ENCODE results near the gene SBF2. TPM values are rescaled to one million over a fixed set of nuclear protein-coding genes. Genes with fewer than 3 reads are reported as not detected.

Gene SBF2
- total RNA-seq, 1 donor: 61.2 TPM

DNA sequence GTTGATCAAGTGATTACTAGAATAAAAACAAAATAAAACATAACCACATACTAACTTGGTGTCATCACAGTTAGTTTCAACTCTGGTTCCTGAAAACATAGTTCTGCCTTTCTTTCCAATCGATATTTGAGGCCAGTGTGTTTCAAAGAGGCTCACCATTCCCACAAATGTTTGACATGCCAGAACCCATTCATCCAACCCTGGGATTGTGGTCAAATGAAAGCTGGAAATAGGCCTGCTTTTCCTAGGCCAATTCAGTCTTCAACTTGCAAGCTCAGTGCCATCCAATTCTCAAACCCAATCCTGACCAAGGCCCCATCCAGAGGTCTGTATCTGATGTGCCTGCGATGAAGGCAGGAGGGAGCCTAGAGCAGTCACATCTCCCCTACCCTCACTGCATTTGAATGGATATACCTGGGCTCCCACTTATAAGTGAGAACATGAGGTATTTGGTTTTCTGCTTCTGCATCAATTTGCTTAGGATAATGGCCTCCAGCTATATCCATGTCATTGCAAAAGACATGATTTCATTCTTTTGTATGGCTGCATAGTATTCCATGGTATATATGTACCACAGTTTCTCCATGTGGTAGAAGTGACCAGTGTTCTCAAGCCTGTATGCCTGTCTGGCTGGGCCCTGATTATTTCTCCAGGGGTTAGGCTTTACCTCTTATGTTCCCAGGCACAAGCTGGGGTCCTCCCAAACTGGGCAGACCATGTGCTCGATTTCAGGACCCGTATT is 486.9 kb downstream of the SBF2 start:
- H3K27ac ChIP-seq (ENCODE audit: low read depth, low read length): no peak overlapping the region
- H3K4me2 ChIP-seq (ENCODE audit: insufficient read depth, low read length): no peak overlapping the region
- no peak for DNase-seq (ENCODE audit: insufficient read length, low spot score, missing footprints)
- no peaks in the 10 kb centered on the region for H3K9me3 ChIP-seq (ENCODE audit: low read depth, low read length)
- no peak overlapping the region for H3K4me3 ChIP-seq (ENCODE audit: insufficient read depth, low read length)
- no peak overlapping the region for H2AFZ ChIP-seq (ENCODE audit: low read length)
- H3K27me3 ChIP-seq (ENCODE audit: insufficient read depth, low read length): no peaks in the 10 kb centered on the region
- no peaks in the 10 kb centered on the region for H4K20me1 ChIP-seq (ENCODE audit: insufficient read depth, low read length)
- no peak for TF ChIP-seq CTCF (IDR thresholded peaks at IDR 0.05; ENCODE audit: extremely low read depth, low read depth, low read length)
- peaks cover 25% of the 10 kb centered on the region for H3K4me1 ChIP-seq (ENCODE audit: insufficient read depth, low read length)
- H3K36me3 ChIP-seq (ENCODE audit: insufficient read depth, low read length): peaks cover 19% of the 10 kb centered on the region
- H3K79me2 ChIP-seq (ENCODE audit: insufficient read depth, low read length): no peaks in the 10 kb centered on the region

DNA sequence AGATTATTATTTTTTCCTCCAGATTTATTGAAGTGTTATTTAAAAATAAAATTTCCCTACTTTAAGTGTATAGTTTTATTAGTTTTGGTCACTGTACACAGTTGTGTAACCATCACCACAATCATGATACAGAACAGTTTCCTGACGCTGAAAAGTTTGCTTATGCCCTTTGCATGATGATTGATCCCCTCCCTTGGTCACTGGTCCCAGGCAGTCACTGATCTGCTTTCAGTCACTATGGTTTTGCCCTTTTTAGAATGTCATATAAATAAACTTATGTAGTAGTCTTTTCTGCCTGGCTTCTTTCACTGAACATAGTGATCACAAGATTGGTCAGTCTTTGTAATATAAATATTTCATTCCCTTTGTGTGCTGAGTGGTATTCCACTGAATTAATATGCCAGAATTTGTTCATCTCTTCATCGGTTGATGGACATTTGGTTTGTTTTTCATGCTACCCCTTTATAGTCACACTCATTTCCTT is 489.6 kb downstream of the SBF2 start:
- Histone ChIP-seq H3K27me3 (ENCODE audit: insufficient read depth, low read length) (no peaks in the 10 kb centered on the region), H3K79me2 (ENCODE audit: insufficient read depth, low read length) (no peaks in the 10 kb centered on the region), H3K36me3 (ENCODE audit: insufficient read depth, low read length) (peaks cover 14% of the 10 kb centered on the region), H2AFZ (ENCODE audit: low read length) (no peak overlapping the region), H3K4me1 (ENCODE audit: insufficient read depth, low read length) (peaks cover 47% of the 10 kb centered on the region), H3K4me3 (ENCODE audit: insufficient read depth, low read length) (no peak overlapping the region), H4K20me1 (ENCODE audit: insufficient read depth, low read length) (no peaks in the 10 kb centered on the region), H3K9me3 (ENCODE audit: low read depth, low read length) (no peaks in the 10 kb centered on the region), H3K4me2 (ENCODE audit: insufficient read depth, low read length) (no peak overlapping the region), H3K27ac (ENCODE audit: low read depth, low read length) (peak overlapping the region; percentile 90)
- TF ChIP-seq CTCF (IDR thresholded peaks at IDR 0.05; ENCODE audit: extremely low read depth, low read depth, low read length): no peak
- DNase-seq (ENCODE audit: insufficient read length, low spot score, missing footprints): no peak

- peak overlapping the region; percentile 90 for H3K27ac ChIP-seq (ENCODE audit: low read depth, low read length)
- no peak overlapping the region for H3K4me3 ChIP-seq (ENCODE audit: insufficient read depth, low read length)
- peaks cover 49% of the 10 kb centered on the region for H3K4me1 ChIP-seq (ENCODE audit: insufficient read depth, low read length)
- no peak for TF ChIP-seq CTCF (IDR thresholded peaks at IDR 0.05; ENCODE audit: extremely low read depth, low read depth, low read length)
- no peak overlapping the region for H3K4me2 ChIP-seq (ENCODE audit: insufficient read depth, low read length)
- H2AFZ ChIP-seq (ENCODE audit: low read length): no peak overlapping the region
- no peaks in the 10 kb centered on the region for H4K20me1 ChIP-seq (ENCODE audit: insufficient read depth, low read length)
- H3K36me3 ChIP-seq (ENCODE audit: insufficient read depth, low read length): peaks cover 18% of the 10 kb centered on the region
- H3K27me3 ChIP-seq (ENCODE audit: insufficient read depth, low read length): no peaks in the 10 kb centered on the region
- DNase-seq (ENCODE audit: insufficient read length, low spot score, missing footprints): no peak
- no peaks in the 10 kb centered on the region for H3K9me3 ChIP-seq (ENCODE audit: low read depth, low read length)
- no peaks in the 10 kb centered on the region for H3K79me2 ChIP-seq (ENCODE audit: insufficient read depth, low read length)
Observed at GRCh38 chr11:9803685-9804418, 490.2 kb downstream of the SBF2 start.

DNA sequence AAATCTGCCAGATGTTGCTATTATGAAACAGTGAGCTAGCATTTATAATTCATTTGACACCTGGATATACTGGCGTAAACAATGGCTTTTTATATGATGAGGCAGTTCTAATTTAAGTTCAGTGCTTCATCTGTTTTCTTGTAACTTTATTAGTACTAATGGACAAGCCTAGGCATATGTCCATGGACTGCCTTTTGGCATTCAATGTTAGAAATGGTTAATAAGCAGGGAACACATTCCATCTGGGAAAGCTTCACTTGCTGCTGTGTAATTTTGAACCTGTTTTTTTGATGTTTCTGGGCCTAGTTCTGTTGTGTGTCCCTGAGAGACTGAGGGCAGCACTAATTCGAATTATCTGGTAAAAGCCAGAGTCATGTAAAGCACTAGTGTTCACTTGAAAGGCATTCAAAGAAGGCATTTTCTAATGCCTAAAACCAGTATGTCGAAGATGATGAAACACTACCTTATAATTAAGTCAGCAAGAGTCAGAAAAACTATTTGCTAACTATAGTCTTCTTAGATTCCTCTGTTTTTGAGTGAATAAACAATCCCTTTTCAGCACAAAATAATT is 491.6 kb downstream of the SBF2 start:
- no peak for DNase-seq (ENCODE audit: insufficient read length, low spot score, missing footprints)
- no peaks in the 10 kb centered on the region for H3K9me3 ChIP-seq (ENCODE audit: low read depth, low read length)
- no peak overlapping the region for H2AFZ ChIP-seq (ENCODE audit: low read length)
- H3K36me3 ChIP-seq (ENCODE audit: insufficient read depth, low read length): peaks cover 10% of the 10 kb centered on the region
- H3K27me3 ChIP-seq (ENCODE audit: insufficient read depth, low read length): no peaks in the 10 kb centered on the region
- H3K4me1 ChIP-seq (ENCODE audit: insufficient read depth, low read length): peaks cover 49% of the 10 kb centered on the region
- TF ChIP-seq CTCF (IDR thresholded peaks at IDR 0.05; ENCODE audit: extremely low read depth, low read depth, low read length): no peak
- H3K27ac ChIP-seq (ENCODE audit: low read depth, low read length): peak overlapping the region; percentile 90
- no peak overlapping the region for H3K4me2 ChIP-seq (ENCODE audit: insufficient read depth, low read length)
- no peaks in the 10 kb centered on the region for H4K20me1 ChIP-seq (ENCODE audit: insufficient read depth, low read length)
- no peak overlapping the region for H3K4me3 ChIP-seq (ENCODE audit: insufficient read depth, low read length)
- no peaks in the 10 kb centered on the region for H3K79me2 ChIP-seq (ENCODE audit: insufficient read depth, low read length)

Data from osteoblast (primary cell).